Suprapubic skin (tissue), 3 donors: Measurements from ENCODE around the gene HDDC3.

Source experiments
- POLR2AphosphoS5 ChIP-seq, 3 donors: sonication (generic); formaldehyde crosslinking; IDR thresholded peaks; one replicate each; pipeline ENCODE4 v1.6.1; 2017; ENCODE audit warnings: antibody characterized with exemption in 3 of 3
- TF ChIP-seq, protein P1 (sequence below), 2 donors: fragments of 200-600 bp in 1 of 2; fragments of 450-650 bp in 1 of 2; sonication (generic) in 1 of 2; IDR thresholded peaks; one replicate each; pipeline ENCODE4 v1.5.1; 2016 to 2019; ENCODE audit warnings: antibody characterized with exemption in 2 of 2, mild to moderate bottlenecking in 1 of 2, moderate library complexity in 1 of 2

- TF ChIP-seq, protein P1, sequence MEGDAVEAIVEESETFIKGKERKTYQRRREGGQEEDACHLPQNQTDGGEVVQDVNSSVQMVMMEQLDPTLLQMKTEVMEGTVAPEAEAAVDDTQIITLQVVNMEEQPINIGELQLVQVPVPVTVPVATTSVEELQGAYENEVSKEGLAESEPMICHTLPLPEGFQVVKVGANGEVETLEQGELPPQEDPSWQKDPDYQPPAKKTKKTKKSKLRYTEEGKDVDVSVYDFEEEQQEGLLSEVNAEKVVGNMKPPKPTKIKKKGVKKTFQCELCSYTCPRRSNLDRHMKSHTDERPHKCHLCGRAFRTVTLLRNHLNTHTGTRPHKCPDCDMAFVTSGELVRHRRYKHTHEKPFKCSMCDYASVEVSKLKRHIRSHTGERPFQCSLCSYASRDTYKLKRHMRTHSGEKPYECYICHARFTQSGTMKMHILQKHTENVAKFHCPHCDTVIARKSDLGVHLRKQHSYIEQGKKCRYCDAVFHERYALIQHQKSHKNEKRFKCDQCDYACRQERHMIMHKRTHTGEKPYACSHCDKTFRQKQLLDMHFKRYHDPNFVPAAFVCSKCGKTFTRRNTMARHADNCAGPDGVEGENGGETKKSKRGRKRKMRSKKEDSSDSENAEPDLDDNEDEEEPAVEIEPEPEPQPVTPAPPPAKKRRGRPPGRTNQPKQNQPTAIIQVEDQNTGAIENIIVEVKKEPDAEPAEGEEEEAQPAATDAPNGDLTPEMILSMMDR (IDR thresholded peaks at IDR 0.05): no peak
- TF ChIP-seq POLR2AphosphoS5 (IDR thresholded peaks at IDR 0.05): no peak
These were observed 15.4 kb upstream of the HDDC3 start for GRCh38 chr15:90947577-90948357.
